ENCODE data around the gene F10.

DNA sequence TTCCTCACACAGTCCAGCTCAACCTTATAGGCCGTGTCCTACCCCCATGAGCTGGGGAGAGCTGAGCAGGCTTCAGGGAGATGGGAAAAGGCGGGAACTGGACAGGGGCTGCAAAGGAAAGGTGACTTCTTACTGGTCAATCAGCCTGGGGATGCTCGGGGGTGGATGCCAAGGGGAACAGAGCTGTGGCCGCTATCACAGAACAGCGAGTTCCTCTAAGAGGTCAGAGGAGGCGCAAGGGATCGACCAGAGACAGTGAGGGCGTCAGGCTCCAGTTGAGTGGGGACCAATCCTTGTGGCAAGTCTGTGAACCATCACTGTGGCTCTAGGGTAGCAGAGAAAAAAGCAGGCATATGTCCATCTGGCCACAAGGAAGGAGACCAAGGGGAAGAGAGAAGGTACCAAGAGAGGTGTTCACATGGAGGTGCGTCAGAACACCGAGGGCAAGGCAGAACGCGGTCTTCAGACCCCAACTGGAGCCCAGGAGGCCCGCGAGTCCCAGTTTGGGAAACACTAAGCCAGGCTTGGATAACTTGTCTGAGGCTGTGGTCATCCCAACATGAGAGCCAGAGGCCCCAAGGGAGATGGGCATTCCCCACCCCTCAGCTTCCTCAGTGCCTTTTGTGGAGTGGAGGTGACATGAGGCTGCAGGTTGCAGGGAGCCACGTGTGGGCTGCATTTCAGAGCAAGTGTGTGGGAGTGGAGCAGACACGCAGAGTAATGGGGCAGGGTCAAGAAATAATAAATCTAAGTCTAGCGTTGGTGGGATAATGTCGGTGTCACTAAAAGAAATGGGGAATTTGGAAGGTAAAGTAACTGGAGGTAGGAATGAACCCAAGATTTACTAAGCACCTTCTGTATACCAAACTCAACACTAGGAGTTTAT is 3.9 kb downstream of the F10 start:
- TF ChIP-seq CTCF (IDR thresholded peaks at IDR 0.05) (no peak), ELF1 (IDR thresholded peaks at IDR 0.05) (no peak), USF1 (IDR thresholded peaks at IDR 0.05; ENCODE audit: borderline replicate concordance, low read depth) (no peak), RAD21 (IDR thresholded peaks at IDR 0.05; ENCODE audit: low read length) (no peak), TCF12 (IDR thresholded peaks at IDR 0.05) (no peak), RFX5 (IDR thresholded peaks at IDR 0.05; ENCODE audit: low read length) (no peak), SIN3A (IDR thresholded peaks at IDR 0.05; ENCODE audit: borderline replicate concordance, low read depth, low read length) (no peak), GABPA (IDR thresholded peaks at IDR 0.05; ENCODE audit: low read depth) (no peak), GATA2 (CRISPR knock-in tag; IDR thresholded peaks at IDR 0.05) (no peak), EP300 (IDR thresholded peaks at IDR 0.05; ENCODE audit: borderline replicate concordance in 1 of 2, low read depth in 1 of 2, low read length in 1 of 2) (no peak), MEF2A (IDR thresholded peaks at IDR 0.05; ENCODE audit: borderline replicate concordance, low read depth) (no peak), POLR2AphosphoS5 (IDR thresholded peaks at IDR 0.05; ENCODE audit: low read depth, low read length) (no peak)
- TF ChIP-seq, protein P1, sequence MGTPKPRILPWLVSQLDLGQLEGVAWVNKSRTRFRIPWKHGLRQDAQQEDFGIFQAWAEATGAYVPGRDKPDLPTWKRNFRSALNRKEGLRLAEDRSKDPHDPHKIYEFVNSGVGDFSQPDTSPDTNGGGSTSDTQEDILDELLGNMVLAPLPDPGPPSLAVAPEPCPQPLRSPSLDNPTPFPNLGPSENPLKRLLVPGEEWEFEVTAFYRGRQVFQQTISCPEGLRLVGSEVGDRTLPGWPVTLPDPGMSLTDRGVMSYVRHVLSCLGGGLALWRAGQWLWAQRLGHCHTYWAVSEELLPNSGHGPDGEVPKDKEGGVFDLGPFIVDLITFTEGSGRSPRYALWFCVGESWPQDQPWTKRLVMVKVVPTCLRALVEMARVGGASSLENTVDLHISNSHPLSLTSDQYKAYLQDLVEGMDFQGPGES (IDR thresholded peaks at IDR 0.05; ENCODE audit: low read depth, low read length) = no peak
- TF ChIP-seq, protein P2, sequence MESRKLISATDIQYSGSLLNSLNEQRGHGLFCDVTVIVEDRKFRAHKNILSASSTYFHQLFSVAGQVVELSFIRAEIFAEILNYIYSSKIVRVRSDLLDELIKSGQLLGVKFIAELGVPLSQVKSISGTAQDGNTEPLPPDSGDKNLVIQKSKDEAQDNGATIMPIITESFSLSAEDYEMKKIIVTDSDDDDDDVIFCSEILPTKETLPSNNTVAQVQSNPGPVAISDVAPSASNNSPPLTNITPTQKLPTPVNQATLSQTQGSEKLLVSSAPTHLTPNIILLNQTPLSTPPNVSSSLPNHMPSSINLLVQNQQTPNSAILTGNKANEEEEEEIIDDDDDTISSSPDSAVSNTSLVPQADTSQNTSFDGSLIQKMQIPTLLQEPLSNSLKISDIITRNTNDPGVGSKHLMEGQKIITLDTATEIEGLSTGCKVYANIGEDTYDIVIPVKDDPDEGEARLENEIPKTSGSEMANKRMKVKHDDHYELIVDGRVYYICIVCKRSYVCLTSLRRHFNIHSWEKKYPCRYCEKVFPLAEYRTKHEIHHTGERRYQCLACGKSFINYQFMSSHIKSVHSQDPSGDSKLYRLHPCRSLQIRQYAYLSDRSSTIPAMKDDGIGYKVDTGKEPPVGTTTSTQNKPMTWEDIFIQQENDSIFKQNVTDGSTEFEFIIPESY (IDR thresholded peaks at IDR 0.05; ENCODE audit: borderline replicate concordance, low read depth) = no peak
